GM21717 (cell line): ENCODE measurements around the gene BGLAP.
A peak's percentile ranks its signal among the peaks of the same experiment; 100 is the strongest.

Experiments used
- ATAC-seq: cut with Tn5 transposase; IDR thresholded peaks from one replicate; pipeline ENCODE4 v1.9.1; 2021; ENCODE audit warnings: mild to moderate bottlenecking, moderate library complexity; ENCODE audit not compliant: unreplicated experiment

The BGLAP gene

DNA sequence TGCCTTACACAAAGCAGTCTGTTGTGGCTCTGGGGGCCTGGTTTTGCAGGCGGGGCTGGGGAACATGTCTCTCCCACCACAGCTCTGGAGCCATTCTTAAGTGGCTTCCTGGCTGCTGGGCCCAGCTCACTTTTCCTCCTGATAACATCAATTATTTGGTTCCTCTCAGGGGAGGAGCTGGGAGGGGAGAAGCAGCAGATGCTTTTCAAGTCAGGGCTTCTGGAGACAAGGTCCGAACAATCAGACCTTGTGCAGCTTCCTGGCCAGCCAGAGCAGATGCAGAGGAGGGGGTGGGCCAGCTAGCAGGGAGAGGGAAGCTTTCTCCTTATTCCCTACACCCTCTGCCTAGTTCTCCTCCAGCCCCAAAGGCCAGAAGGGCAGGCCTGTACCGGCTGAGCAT, 9.5 kb downstream of the BGLAP start:
- no peak for ATAC-seq

- ATAC-seq: no peak
Measured at GRCh38 chr1:156253634-156254033, 11.7 kb downstream of the BGLAP start.

DNA sequence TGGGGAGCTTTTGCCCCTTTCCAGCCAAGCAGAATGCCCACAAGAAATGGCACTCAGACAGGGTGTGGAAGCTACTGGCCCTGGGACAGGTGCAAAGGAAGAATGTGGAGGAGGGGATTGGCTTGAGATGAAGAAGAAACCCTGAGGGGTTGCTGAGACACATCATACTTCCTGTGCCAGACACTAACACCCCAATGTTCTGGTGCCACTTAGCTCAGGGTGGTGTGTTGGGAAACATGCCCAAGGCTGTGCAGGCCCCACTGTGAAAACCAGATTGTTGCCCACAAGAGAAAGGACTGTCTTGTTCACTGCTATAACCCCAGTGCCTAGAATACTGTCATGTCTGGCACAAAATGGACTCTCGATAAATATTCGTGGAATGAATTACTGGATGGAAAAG, 15.7 kb downstream of the BGLAP start:
- no peak for ATAC-seq

- no peak for ATAC-seq
Measured at GRCh38 chr1:156258859-156259258, 16.9 kb downstream of the BGLAP start.

- ATAC-seq: no peak
Measured at GRCh38 chr1:156259805-156260204, 17.8 kb downstream of the BGLAP start.

- no peak for ATAC-seq
Measured at GRCh38 chr1:156260896-156261295, 18.9 kb downstream of the BGLAP start.

DNA sequence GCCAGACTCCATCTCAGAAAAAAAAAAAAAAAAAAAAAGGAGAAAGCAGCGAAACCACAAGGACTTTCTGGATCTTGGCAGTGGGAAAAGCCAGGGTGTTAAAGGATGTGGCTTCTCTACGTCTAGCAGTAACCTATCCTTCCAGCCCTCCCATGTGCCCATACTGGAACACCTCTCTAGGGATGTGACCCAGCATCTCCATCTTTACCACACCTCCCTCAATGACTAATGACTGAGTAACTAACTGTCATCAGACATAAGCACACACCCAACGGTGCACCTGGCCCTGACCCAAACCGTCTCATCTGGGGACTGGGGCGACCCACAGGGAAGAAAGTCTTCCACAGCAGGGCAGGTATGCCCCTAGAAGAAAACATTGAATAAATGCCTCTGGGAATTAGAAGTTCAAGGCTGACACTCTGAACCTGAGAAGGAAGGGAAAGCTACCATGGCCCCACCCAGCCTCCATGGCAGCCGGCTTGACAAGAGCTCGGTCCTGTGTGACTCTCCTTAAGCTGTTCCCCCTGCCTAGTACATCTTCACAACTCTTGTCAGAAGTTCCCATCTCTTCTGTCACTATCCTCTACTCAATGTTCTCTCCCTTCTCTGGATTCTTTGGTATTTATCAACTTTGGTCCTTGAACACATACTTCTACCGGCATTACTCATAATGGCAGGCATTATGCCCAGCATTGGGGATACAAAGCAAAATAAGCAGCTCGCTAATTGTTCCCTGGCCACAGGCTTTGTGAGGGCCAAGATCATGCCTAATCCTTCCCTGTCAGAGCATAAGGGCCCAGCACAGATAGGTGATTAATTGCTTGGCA, 20.7 kb downstream of the BGLAP start:
- no peak for ATAC-seq

GRCh38 chr1:156263288-156263655, 21.3 kb downstream of the BGLAP start:
- ATAC-seq: no peak

DNA sequence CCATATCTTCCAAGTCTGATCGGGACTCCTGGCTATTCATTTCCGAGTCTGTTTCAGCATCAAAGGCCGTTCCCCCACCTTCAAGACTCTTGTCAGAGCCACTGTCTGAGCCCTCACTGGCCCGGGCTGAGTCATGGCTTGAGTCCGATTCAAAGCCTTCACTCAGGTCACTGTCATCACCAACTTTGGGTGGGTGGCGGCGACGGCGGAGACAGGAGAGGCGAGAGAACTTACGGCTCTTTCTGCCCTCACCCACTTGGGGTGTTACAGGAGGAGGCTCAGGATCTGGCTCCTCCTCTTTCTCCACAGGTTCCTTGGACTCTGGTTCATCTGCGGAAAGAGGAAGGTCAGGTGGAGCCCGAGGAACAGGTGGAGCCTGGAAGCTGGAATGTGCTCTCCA, 24.1 kb downstream of the BGLAP start:
- ATAC-seq: no peak

DNA sequence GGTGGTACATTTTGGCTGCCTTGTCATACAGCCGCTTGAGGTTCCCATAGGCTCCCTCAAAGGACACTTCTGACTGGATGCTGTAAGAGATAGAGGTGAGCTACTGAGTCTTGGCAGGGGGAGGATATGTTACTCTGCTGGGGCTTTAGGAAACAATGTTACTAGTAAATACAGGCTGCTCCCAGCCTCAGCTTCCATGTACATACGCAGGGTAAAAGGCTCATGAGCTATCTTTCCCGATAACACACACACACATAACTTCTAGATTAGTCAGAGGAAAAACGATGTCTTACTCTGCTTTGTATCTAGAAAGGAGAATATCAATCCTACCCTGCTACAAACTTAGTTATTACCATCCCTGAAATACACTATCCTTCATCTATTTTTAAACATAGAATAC, 26.4 kb downstream of the BGLAP start:
- ATAC-seq: no peak

- no peak for ATAC-seq
Measured at GRCh38 chr1:156270314-156270713, 28.3 kb downstream of the BGLAP start.

GRCh38 chr1:156276532-156276931, 34.5 kb downstream of the BGLAP start:
- ATAC-seq: no peak

- no peak for ATAC-seq
Measured at GRCh38 chr1:156276966-156277381, 35.0 kb downstream of the BGLAP start.

- no peak for ATAC-seq
Measured at GRCh38 chr1:156279837-156280236, 37.9 kb downstream of the BGLAP start.

GRCh38 chr1:156281281-156281680, 39.3 kb downstream of the BGLAP start:
- peak; percentile 46 for ATAC-seq

GRCh38 chr1:156281693-156282478, 39.9 kb downstream of the BGLAP start:
- no peak for ATAC-seq

- ATAC-seq: peak; percentile 69
Measured at GRCh38 chr1:156282479-156283222, 40.7 kb downstream of the BGLAP start, which contains the start of gene SMG5. TSS of gene SMG5 (minus strand) at chr1:156282825. CDS start at chr1:156282680, 145 bp downstream.

GRCh38 chr1:156283521-156283920, 41.5 kb downstream of the BGLAP start:
- ATAC-seq: no peak

DNA sequence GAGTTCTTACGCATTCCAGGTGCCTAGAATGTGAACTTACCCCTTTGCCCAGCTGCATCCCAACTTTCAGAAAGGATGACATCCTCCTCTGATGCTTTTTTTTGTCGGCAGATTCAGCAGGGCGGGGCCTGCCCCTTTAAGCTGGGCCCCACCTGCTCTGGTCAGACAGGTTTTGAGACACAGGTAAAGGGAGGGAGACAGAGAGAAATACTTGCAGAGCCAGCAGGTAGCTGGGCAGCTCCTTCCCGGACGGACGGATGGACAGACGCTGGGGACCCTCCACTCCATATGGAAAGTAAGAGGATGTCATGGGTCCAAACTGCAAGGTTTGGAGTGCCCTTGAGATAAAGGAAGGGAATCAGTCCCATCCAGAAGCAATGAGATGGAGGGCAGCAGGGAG, 42.1 kb downstream of the BGLAP start, which contains the start of gene TMEM79:
TMEM79 (plus strand) TSS at position 214 of the 400 bp plus-strand sequence. CDS start 902 bp downstream, outside the sequence.
- ATAC-seq: no peak

DNA sequence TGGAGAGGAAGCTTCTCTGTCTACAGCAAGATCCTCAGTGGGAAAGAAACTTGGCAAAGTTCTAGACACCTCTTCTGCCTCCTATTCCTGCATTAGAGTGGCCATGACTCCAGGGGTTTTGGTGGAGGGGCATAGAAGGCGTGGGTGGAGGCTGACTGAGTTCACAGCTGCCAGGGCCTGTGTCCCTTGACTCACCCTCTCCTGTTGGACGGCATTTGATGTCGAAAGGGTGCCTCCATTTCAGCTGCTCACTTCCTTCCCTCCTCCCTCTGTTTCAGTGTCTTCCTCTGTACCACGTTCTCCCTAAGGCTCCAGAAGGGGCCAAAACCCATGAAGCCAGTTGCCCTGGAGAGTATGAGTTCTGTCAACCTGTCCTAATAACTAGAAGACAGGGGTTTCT, 42.8 kb downstream of the BGLAP start:
- no peak for ATAC-seq

- ATAC-seq: no peak
Measured at GRCh38 chr1:156285437-156285836, 43.5 kb downstream of the BGLAP start.
